M059J (cell line): Measurements from ENCODE around the gene PHTF2. TPM values are rescaled to one million over a fixed set of nuclear protein-coding genes. Genes with fewer than 3 reads are reported as not detected.
"Not testable (repeated sequence)": the region's sequence is repeated elsewhere in the genome, so short reads cannot be mapped to it uniquely, and the experiment has no call there.

ENCODE experiments used
- DNase-seq: peaks from one replicate; pipeline ENCODE4 v3.0.0-alpha.2; 2012; ENCODE audit warnings: low read depth
- total RNA-seq: library from RNA; depleted of rRNA; stranded (reverse); fragments of >200 nt; shearing (Covaris generic); gene quantifications from 2 replicates; pipeline ENCODE4 v1.2.3, GENCODE V29; 2014

Gene PHTF2
- total RNA-seq, 1 experiment from 2014 or later: 46.0 TPM

- DNase-seq: no peak
These were observed 32.2 kb downstream of the PHTF2 start for GRCh38 chr7:77830649-77831355.

DNA sequence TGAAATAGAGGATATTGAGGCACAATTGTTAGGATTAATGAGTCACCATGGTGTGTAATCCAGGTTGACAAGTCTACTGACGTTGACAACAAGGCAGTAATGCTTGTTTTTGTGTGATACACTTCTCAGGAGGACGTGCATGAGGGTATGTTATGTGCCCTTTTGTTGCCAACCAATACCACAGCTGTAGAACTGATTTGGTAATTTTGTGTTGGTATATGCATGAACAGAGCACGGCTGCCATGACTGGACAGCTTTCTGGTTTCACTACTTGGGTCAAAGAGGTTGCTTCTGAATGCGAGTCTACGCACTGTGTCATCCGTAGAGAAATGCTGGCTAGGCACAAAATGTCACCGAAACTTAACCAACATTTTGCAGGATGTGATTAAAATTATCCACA lies 32.9 kb downstream of the PHTF2 start:
- DNase-seq: no peak

GRCh38 chr7:77831953-77832352 lies 33.4 kb downstream of the PHTF2 start:
- no peak for DNase-seq

GRCh38 chr7:77833136-77833535 lies 34.6 kb downstream of the PHTF2 start:
- no peak for DNase-seq

DNA sequence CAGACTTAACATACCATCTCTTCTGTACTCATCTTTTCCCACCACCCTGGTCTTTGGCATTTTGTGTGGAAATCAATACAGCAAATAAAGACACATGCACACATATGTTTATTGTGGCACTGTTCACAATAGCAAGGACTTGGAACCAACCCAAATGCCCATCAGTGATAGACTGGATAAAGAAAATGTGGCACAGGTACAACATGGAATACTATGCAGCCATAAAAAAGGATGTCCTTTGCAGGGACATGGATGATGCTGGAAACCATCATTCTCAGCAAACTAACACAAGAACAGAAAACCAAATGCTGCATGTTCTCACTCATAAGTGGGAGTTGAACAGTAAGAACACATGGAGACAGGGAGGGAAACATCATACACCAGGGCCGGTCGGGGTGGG lies 37.9 kb downstream of the PHTF2 start:
- not testable (repeated sequence) for DNase-seq

DNA sequence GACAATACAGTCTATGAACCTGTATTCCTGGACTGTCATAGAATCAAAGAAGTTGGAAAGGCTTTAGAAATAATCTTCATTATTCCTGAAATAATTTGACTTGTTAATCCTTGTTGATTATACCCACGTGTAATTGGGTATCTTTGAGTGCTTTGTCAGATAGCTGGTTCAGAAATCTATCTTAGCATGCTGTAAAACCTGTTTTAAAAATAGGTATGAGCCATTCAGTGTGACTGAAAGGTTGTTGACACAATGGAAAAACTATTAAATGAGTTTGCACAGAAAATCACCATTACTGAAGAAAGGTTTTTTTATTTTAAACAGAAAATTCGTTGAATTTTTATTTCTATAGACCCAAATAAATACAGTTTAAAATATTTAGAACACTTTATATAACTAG lies 38.7 kb downstream of the PHTF2 start:
- no peak for DNase-seq

DNA sequence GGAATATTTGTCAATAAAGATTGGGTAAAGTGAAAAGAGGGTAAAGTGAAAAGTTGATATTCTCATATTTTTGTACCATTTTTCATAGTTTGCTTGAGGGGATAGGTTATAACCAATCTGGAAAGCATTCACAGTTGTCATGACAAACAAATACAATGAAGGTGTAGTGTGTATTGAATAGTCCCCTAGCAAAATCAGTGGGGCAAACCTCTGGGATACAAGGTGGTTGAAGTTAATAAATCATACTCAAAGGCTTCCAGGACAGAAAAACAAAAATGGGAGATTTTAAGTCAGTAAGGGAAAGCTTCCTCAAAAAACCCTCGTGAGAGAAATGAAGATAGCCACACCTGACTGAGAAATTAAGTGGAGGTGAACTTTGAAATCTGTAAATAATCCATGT lies 39.4 kb downstream of the PHTF2 start:
- no peak for DNase-seq

DNA sequence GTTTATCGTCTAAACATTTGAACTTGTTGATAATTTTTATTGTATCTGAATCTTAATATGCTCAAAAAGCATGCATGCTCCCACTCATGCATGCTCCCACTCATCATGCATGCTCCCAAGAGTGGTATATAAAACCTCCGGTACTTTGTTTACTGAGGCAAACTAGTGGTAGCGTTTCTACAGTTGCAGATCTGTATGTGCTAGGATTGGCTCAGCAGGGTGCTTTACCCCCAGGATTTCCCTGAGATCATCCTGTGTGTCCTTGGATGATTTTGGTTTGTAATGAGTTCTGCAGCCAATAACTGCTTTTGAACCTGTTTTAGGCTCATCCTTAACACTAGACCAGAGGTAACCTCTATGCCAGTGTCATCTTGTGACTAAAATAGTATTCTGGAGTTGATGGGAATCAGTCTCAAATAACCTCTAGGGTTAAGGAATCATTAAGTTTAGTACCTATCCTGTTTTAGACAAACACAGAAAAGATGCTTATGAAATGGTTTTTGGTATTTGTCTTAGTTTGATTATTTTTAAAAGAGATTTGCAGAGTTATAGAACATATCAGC lies 40.4 kb downstream of the PHTF2 start:
- DNase-seq: no peak

DNA sequence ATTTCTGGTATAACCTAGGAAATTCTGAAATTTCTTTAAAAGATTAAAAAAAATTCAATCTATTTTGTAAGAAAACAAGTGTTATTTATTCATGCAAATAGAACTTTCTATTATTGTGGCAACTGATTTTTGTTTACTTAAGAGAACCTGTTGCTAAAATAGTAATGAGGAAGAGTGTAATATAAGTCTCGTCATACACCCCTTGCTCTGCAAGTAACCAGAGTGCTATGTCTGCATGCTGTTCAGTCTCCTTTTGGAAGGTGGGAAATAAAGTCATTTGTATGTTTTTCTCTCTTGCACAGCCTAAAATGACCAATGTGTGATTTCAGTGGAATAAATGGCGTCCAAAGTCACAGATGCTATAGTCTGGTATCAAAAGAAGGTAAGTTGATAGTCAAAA lies 41.3 kb downstream of the PHTF2 start:
- no peak for DNase-seq

DNA sequence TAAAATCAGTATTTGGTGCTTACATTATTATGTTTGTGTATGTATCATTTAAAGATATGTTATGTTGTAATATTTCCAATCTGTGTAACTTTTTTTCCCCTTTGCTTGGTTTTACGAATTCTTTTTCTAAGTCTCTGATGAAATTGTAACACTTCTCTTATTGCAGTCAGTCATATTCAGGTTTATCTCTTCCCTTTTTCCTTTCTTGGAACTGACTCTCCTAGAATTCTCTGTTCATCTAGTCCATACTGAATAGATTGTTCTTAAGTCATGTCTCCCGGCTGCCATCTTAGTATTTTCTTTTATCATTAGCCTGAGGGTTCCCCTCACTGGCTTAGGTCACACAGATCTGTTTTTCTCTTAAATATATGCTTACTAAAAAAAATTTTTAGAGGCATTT lies 44.6 kb downstream of the PHTF2 start:
- DNase-seq: no peak

GRCh38 chr7:77846317-77847092 lies 47.9 kb downstream of the PHTF2 start:
- no peak for DNase-seq

DNA sequence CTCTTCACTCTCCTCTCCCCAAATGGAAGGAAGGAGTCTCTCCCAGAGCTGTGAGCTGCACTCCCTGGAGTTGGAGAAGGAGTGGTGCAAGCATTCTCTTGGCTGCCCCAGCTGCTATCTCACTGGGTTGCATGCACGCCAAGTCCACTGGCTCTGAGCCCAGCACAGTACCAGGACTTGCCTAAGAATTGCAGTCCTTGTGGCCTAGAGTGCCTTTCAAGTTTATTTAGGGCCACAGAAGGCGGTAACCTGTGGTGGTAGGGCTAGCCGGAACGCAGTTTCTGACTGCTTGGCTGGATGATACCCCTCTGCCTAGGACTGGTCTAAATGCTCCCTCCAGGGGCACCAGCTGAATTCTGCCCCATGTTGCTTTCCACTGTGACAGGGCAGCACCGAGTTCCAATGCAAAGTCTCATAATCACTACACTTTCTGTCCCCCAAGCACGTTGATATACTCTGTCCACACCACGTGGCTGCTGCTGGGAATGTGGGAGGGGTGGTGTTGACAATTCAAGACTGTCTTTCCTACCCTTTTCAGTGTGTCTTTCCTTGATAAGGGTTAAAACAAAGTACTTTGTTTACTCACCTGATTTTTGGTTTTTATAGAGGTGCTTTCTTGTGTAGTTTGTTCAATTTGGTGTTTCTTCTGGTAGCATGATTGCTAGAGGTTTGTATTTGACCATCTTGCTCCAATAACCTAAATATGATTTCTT lies 57.0 kb downstream of the PHTF2 start:
- peak; percentile 11 for DNase-seq

- DNase-seq: no peak
These were observed 59.7 kb downstream of the PHTF2 start for GRCh38 chr7:77858278-77858677.

GRCh38 chr7:77859343-77859742 lies 60.8 kb downstream of the PHTF2 start:
- DNase-seq: no peak

DNA sequence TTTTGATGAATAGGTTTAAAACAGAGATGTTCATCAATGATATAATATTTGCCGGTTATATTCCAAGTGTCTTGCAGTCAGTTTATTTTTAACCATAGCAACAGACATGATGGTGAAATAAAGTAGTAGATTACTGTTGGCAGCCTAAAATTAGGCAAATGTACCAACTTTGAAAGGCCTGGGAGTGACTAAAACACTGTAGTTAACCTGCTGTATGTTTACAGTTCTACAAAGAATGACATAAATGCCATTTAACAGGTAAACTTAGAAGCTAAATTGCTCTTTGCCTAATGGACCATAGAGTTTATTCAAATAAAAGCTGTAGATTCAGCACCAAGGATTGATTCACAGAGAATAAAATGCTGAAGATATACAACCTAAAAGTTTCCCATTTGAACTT lies 64.1 kb downstream of the PHTF2 start:
- no peak for DNase-seq

GRCh38 chr7:77863860-77864259 lies 65.3 kb downstream of the PHTF2 start:
- no peak for DNase-seq

GRCh38 chr7:77866370-77866769 lies 67.8 kb downstream of the PHTF2 start:
- DNase-seq: no peak

DNA sequence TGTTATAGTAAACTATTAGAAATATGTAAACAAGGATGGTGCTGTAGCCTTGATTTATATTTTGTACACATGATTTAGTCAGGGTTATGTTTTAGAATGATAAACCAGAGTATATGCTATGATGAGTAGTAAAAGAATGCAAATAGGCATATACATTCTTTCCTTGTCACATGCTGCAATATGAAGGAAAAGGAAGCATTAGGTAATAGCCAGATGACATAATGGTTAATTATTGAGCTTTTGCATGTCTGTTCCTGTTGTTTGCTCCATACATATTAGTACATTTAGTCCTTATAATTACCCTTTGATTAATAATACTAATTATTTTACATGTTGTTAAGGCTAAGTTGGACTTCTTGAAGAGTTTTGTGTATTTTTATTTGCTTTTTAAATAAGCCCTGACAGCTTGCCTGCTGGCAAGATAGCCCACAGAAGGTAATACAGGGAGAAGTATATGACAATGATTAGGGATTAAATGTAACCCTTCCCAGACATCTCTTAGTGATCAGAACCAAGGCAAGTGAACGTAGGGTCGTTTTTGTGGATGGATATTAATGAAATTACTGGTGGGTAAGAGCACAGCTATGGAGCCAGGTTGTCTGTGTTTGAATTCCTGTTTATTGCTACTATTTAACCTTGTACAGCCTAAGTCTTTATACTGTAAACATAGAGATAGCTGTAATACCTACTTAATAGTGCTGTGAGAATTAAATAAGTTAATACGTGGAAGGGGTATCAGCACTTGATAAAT lies 68.4 kb downstream of the PHTF2 start:
- no peak for DNase-seq

DNA sequence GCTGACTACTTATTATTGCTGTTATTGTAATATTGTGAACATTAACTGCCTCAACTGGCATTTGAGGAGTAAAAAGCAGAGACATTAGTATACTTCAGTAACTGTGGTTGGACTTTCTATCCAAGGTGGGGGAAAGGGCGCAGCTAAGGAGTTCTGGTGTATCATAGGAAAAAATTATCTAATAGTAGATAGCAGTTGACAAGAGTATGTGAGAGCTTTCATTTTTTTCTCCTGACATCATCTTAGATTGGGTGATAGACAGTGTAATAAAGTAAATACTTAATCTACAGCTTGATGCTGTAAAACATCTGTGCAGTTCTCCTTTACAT lies 68.9 kb downstream of the PHTF2 start:
- peak; percentile 22 for DNase-seq

- not testable (repeated sequence) for DNase-seq
These were observed 73.7 kb downstream of the PHTF2 start for GRCh38 chr7:77872256-77872655.

GRCh38 chr7:77873416-77874327 lies 75.1 kb downstream of the PHTF2 start:
- peak; percentile 31 for DNase-seq
